ENCODE measurements around the gene LAMA3. TPM values are rescaled to one million over a fixed set of nuclear protein-coding genes. Genes with fewer than 3 reads are reported as not detected.

The LAMA3 gene
- total and polyA plus RNA-seq, 8 donors: 4.3 to 182 (median 26.6) TPM

GRCh38 chr18:23929362-23929930 lies 240.2 kb downstream of the LAMA3 start:
- TF ChIP-seq CTCF (IDR thresholded peaks at IDR 0.05): no peak
- TF ChIP-seq POLR2A (IDR thresholded peaks at IDR 0.05): no peak
- no peak for TF ChIP-seq POLR2AphosphoS5 (IDR thresholded peaks at IDR 0.05)
- TF ChIP-seq EP300 (IDR thresholded peaks at IDR 0.05): no peak
- peaks cover 4 to 36% (median 20%) of the 10 kb centered on the region in 4 donors for H3K36me3 ChIP-seq
- no peaks in the 10 kb centered on the region for H3K9me3 ChIP-seq
- no peak overlapping the region for H3K4me3 ChIP-seq
- no peaks in the 10 kb centered on the region for H3K27me3 ChIP-seq
- H3K4me1 ChIP-seq: peaks cover 13 to 43% (median 20%) of the 10 kb centered on the region in 4 donors
- no peak overlapping the region for H3K27ac ChIP-seq
- 84 to 90% (median 88%) methylated on average over 5 of the region's 5 CpGs for WGBS, 5 donors
- no peak for DNase-seq
- intact Hi-C loops (cut with DNase I; ENCODE audit: low total_unique reads): no loop called here

- peaks cover 4 to 38% (median 22%) of the 10 kb centered on the region in 4 donors for H3K36me3 ChIP-seq
- no peak for TF ChIP-seq CTCF (IDR thresholded peaks at IDR 0.05)
- no peak for TF ChIP-seq EP300 (IDR thresholded peaks at IDR 0.05)
- TF ChIP-seq POLR2AphosphoS5 (IDR thresholded peaks at IDR 0.05): no peak
- TF ChIP-seq POLR2A (IDR thresholded peaks at IDR 0.05): no peak
- H3K9me3 ChIP-seq: no peaks in the 10 kb centered on the region
- no peak for DNase-seq
- WGBS, 5 donors: 94 to 100% (median 99%) methylated on average over 1 of the region's 1 CpG
- intact Hi-C loops (cut with DNase I; ENCODE audit: low total_unique reads): loop anchor here (10.0 kb wide), 1 partner anchor 185 kb away; no protein-coding TSS in a partner anchor
- H3K27ac ChIP-seq: no peak overlapping the region
- H3K4me3 ChIP-seq: no peak overlapping the region
- no peaks in the 10 kb centered on the region for H3K27me3 ChIP-seq
- H3K4me1 ChIP-seq: peaks cover 13 to 38% (median 20%) of the 10 kb centered on the region in 4 donors
Measured at GRCh38 chr18:23930002-23930401, 240.7 kb downstream of the LAMA3 start.

- intact Hi-C loops (cut with DNase I; ENCODE audit: low total_unique reads): loop anchor here (10.0 kb wide), 1 partner anchor 182 kb away; no protein-coding TSS in a partner anchor
- no peaks in the 10 kb centered on the region for H3K9me3 ChIP-seq
- WGBS, 5 donors: 81 to 94% (median 93%) methylated on average over 8 of the region's 8 CpGs
- no peaks in the 10 kb centered on the region for H3K27me3 ChIP-seq
- no peak overlapping the region for H3K4me3 ChIP-seq
- TF ChIP-seq CTCF (IDR thresholded peaks at IDR 0.05): no peak
- H3K27ac ChIP-seq: no peak overlapping the region
- peaks cover 4 to 38% (median 22%) of the 10 kb centered on the region in 4 donors for H3K36me3 ChIP-seq
- DNase-seq: no peak
- H3K4me1 ChIP-seq: peaks cover 2 to 15% (median 10%) of the 10 kb centered on the region in 4 donors
Measured at GRCh38 chr18:23932385-23933067, 243.3 kb downstream of the LAMA3 start.

- H3K36me3 ChIP-seq: peaks cover 4 to 34% (median 22%) of the 10 kb centered on the region in 4 donors
- peaks cover 0 to 6% (median 3%) of the 10 kb centered on the region in 4 donors for H3K4me1 ChIP-seq
- no peak overlapping the region for H3K4me3 ChIP-seq
- intact Hi-C loops (cut with DNase I; ENCODE audit: low total_unique reads): loop anchor here (10.0 kb wide), 1 partner anchor 181 kb away; no protein-coding TSS in a partner anchor
- WGBS, 5 donors: 90 to 98% (median 97%) methylated on average over 1 of the region's 1 CpG
- TF ChIP-seq POLR2AphosphoS5 (IDR thresholded peaks at IDR 0.05): no peak
- no peak overlapping the region for H3K27ac ChIP-seq
- no peak for DNase-seq
- H3K27me3 ChIP-seq: no peaks in the 10 kb centered on the region
- H3K9me3 ChIP-seq: no peaks in the 10 kb centered on the region
Measured at GRCh38 chr18:23933407-23933806, 244.2 kb downstream of the LAMA3 start.

- intact Hi-C loops (cut with DNase I; ENCODE audit: low total_unique reads): loop anchor here (10.0 kb wide), 1 partner anchor 181 kb away; no protein-coding TSS in a partner anchor
- Histone ChIP-seq H3K9me3 (no peaks in the 10 kb centered on the region), H3K27me3 (no peaks in the 10 kb centered on the region), H3K27ac (no peak overlapping the region), H3K4me3 (no peak overlapping the region), H3K36me3 (peaks cover 0 to 39% (median 25%) of the 10 kb centered on the region in 4 donors), H3K4me1 (no peaks in the 10 kb centered on the region)
- DNase-seq: no peak
- no peak for TF ChIP-seq CTCF (IDR thresholded peaks at IDR 0.05)
- 63 to 86% (median 77%) methylated on average over 3 of the region's 3 CpGs for WGBS, 5 donors
Measured at GRCh38 chr18:23934252-23934651, 245.0 kb downstream of the LAMA3 start.
